Mononuclear cell (primary cell): ENCODE data around the gene TMPRSS6. TPM values are rescaled to one million over a fixed set of nuclear protein-coding genes. Genes with fewer than 3 reads are reported as not detected.

Experiments used
- H3K27me3 ChIP-seq: 2 replicates; pipeline ENCODE4 v1.6.0; 2011; ENCODE audit warnings: low read length, control low read depth; ENCODE audit not compliant: insufficient read depth
- H3K4me1 ChIP-seq: 2 replicates; pipeline ENCODE4 v1.5.1; 2011; ENCODE audit warnings: mild to moderate bottlenecking, low read length, control low read depth; ENCODE audit not compliant: insufficient read depth
- H3K4me3 ChIP-seq: 2 replicates; pipeline ENCODE4 v1.5.1; 2011; ENCODE audit warnings: mild to moderate bottlenecking, low read length, moderate library complexity
- H3K9me3 ChIP-seq: 2 replicates; pipeline ENCODE4 v1.5.1; 2011; ENCODE audit warnings: low read depth, mild to moderate bottlenecking, control low read depth, low read length
- total RNA-seq: library from RNA; depleted of rRNA; stranded (reverse); fragments of >200 nt; gene quantifications from one replicate; pipeline ENCODE4 v1.2.3, GENCODE V29; 2012

The TMPRSS6 gene
- total RNA-seq, 1 donor: under 0.01 TPM

GRCh38 chr22:37036655-37037377 is 72.7 kb downstream of the TMPRSS6 start:
- H3K4me1 ChIP-seq: peaks cover 15% of the 10 kb centered on the region
- H3K9me3 ChIP-seq: no peaks in the 10 kb centered on the region
- H3K4me3 ChIP-seq: no peak overlapping the region
- no peaks in the 10 kb centered on the region for H3K27me3 ChIP-seq

DNA sequence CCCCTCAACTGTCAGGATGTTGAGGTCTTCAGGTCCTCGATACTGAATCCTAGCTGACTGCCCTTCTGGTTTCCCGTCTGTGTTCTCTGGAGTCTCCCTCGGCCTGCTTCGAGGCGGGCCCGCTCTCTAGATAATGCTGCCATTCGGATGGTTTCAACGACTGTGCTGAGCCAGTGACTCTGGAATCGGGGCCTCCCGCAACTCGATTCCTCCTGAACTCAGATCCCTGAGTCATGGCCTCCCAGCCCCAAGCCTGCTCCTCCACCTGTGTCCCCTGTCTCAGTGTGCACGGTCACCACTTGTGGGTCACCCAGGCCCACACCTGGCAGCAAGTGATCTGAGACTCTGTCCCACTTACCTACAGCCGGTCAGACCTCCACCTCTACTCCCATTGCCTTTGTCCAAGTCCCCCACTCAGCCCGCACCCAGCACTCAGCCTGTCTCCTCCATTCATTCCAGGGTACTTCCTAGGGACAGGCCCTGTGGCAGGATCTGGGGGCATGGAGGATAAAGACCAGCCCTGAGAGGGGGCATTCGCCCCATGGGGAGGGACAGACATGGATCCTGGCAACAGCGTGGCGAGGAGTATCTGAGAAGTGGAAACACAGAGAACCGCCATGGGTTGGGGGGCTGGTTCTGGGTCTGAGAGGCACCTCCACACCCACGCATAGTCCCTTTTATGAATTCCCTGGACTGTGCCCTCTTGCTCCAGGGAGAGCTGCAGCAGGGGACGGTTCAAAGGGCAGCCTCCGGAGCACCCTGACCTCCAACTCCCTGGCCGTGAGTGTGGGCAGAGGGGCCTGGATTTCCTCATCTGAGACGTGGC is 75.7 kb downstream of the TMPRSS6 start:
- Histone ChIP-seq H3K4me1 (peaks cover 15% of the 10 kb centered on the region), H3K9me3 (no peaks in the 10 kb centered on the region), H3K4me3 (no peak overlapping the region), H3K27me3 (no peaks in the 10 kb centered on the region)

DNA sequence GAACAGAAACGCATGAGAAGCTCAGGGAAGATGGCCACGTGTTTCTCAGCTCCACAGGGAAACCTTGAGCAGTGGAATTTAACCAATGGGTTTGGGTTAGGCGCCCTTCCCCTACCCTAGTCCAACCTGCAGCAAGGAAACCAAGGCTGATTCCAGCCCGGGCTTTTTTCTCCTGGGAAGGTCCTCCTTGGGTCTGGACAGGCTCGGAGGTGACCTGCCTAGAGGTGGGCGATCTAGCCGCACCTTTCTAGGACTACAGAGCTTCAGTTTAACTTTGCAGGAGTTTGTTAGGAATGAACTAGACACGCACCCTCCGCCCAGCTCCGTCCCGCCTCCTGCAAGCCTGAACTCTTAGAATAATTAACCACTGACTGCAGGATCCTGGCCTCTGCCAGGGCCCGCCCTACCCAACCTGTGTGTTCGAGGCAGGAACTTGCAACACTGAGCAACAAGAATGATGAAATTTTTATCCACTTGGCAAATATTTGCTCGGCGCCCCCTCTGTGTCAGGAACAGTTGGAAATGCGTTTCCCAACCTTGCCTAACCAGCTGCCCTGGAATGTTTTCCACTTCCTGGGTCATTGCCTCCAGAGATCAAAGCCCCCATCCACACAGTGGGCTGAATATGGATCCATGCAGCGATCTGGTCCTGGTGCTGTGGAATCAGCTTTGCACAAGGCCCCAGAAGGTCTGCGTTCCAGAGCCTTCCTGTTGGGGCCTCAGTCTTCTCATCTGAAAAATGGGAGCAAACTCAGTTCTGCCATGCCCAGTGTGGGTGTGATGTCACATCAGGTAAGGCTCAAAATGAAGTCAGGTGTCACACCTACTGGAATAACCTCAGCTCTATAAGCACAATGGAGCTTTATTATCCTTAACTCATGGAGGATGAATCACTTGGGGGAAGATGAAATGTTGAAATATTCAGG is 76.7 kb downstream of the TMPRSS6 start:
- Histone ChIP-seq H3K9me3 (no peaks in the 10 kb centered on the region), H3K4me3 (no peak overlapping the region), H3K27me3 (no peaks in the 10 kb centered on the region), H3K4me1 (peaks cover 15% of the 10 kb centered on the region)

GRCh38 chr22:37032134-37032534 is 77.4 kb downstream of the TMPRSS6 start:
- H3K27me3 ChIP-seq: no peaks in the 10 kb centered on the region
- H3K9me3 ChIP-seq: no peaks in the 10 kb centered on the region
- peaks cover 15% of the 10 kb centered on the region for H3K4me1 ChIP-seq
- H3K4me3 ChIP-seq: no peak overlapping the region

DNA sequence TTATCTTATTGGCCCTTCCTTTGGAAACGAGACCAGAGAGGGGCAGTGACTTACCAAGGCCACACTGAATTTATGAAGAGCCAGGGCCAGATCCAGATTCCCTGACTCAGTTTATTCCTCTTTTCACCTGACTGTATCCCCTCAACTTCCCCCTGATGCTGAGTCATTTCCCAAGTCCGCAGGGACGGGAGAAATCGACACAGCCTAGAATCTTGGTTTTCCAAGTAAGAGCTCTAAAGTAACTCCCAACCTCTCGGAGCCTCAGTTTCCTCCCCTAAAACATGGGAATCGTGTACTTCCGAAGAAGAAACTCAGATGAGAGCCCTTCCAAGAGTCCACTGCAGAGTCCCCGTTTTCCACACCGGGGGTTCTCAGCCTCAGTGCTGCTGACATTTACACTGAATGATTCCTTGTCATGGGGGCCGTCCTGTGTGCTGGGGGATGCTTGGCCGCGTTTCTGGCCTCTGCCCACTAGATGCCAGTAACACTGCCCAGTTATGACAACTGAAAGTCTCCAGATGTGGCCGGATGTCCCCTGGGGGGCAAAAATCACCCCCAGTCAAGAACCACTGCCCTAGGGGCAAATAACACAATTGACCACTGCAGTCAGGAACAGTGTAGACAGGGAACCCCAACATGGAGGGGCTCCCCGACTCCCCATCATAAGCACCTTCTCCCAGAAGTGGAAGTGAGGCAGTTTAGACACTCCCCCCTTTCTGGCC is 78.8 kb downstream of the TMPRSS6 start:
- H3K4me3 ChIP-seq: no peak overlapping the region
- peaks cover 15% of the 10 kb centered on the region for H3K4me1 ChIP-seq
- H3K9me3 ChIP-seq: no peaks in the 10 kb centered on the region
- no peaks in the 10 kb centered on the region for H3K27me3 ChIP-seq

- H3K9me3 ChIP-seq: no peaks in the 10 kb centered on the region
- H3K4me1 ChIP-seq: peaks cover 15% of the 10 kb centered on the region
- no peaks in the 10 kb centered on the region for H3K27me3 ChIP-seq
- H3K4me3 ChIP-seq: no peak overlapping the region
These were observed 80.5 kb downstream of the TMPRSS6 start for GRCh38 chr22:37028692-37029674.

- Histone ChIP-seq H3K27me3 (no peaks in the 10 kb centered on the region), H3K4me3 (no peak overlapping the region), H3K4me1 (peaks cover 5% of the 10 kb centered on the region), H3K9me3 (no peaks in the 10 kb centered on the region)
These were observed 82.0 kb downstream of the TMPRSS6 start for GRCh38 chr22:37027556-37027955.

- Histone ChIP-seq H3K9me3 (no peaks in the 10 kb centered on the region), H3K27me3 (no peaks in the 10 kb centered on the region), H3K4me1 (no peaks in the 10 kb centered on the region)
These were observed 83.2 kb downstream of the TMPRSS6 start for GRCh38 chr22:37026325-37026724.

GRCh38 chr22:37025500-37026070 is 83.9 kb downstream of the TMPRSS6 start:
- H3K27me3 ChIP-seq: no peaks in the 10 kb centered on the region
- no peak overlapping the region for H3K4me3 ChIP-seq
- H3K4me1 ChIP-seq: peaks cover under 1% of the 10 kb centered on the region
- H3K9me3 ChIP-seq: no peaks in the 10 kb centered on the region

More at GRCh38 chr22:37026325-37026724, 83.2 kb downstream of the TMPRSS6 start:
- H3K4me3 ChIP-seq: no peak overlapping the region

DNA sequence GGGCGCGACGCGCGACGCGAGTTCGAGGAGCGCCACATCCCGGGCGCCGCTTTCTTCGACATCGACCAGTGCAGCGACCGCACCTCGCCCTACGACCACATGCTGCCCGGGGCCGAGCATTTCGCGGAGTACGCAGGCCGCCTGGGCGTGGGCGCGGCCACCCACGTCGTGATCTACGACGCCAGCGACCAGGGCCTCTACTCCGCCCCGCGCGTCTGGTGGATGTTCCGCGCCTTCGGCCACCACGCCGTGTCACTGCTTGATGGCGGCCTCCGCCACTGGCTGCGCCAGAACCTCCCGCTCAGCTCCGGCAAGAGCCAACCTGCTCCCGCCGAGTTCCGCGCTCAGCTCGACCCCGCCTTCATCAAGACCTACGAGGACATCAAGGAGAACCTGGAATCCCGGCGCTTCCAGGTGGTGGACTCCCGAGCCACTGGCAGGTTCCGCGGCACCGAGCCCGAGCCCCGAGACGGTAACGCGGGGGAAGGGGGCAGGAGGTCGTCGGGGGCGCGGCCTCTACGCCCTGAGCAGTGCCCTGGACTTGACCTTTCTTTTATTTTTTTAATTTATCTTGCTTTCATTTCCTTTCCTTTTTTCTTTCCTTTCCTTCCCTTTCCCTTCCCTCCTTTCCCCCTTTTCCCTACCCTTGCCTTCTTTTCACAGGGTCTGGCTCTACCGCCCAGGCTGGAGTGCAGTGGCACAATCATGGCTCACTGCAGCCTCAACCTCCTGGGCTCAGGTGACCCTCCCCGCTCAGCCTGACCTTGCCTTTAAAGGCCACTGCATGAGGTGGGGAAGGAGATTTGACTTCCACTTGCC is 85.0 kb downstream of the TMPRSS6 start:
- Histone ChIP-seq H3K9me3 (no peaks in the 10 kb centered on the region), H3K4me1 (peaks cover 8% of the 10 kb centered on the region), H3K27me3 (no peaks in the 10 kb centered on the region), H3K4me3 (no peak overlapping the region)

GRCh38 chr22:37023743-37024338 is 85.7 kb downstream of the TMPRSS6 start:
- Histone ChIP-seq H3K27me3 (no peaks in the 10 kb centered on the region), H3K4me1 (peaks cover 11% of the 10 kb centered on the region), H3K9me3 (no peaks in the 10 kb centered on the region), H3K4me3 (no peak overlapping the region)
